ENCODE measurements around the gene TBX21.

GRCh38 chr17:47693731-47694580, 39.1 kb upstream of the TBX21 start, which contains the start of gene TBKBP1:
- TF ChIP-seq CTCF (IDR thresholded peaks at IDR 0.05; ENCODE audit: borderline replicate concordance, extremely low read depth, low read length, poor library complexity, severe bottlenecking): no peak
- TF ChIP-seq EZH2 (IDR thresholded peaks at IDR 0.05; ENCODE audit: borderline replicate concordance, low read depth, low read length, severe bottlenecking): no peak

Measured in DND-41 (cell line).